Suprapubic skin (tissue), 4 donors: ENCODE measurements around the gene POLR2A. TPM values are rescaled to one million over a fixed set of nuclear protein-coding genes. Genes with fewer than 3 reads are reported as not detected.

ENCODE experiments used
- DNase-seq, 2 donors: peaks; one replicate each; pipeline ENCODE4 v3.0.0-alpha.2; 2019; ENCODE audit warnings: low spot score in 2 of 2
- H3K27ac ChIP-seq: fragments of 200-600 bp; sonication (generic); one replicate; pipeline ENCODE4 v1.5.1; 2019
- H3K27me3 ChIP-seq: fragments of 200-600 bp; sonication (generic); one replicate; pipeline ENCODE4 v1.5.1; 2019
- H3K36me3 ChIP-seq: fragments of 200-600 bp; sonication (generic); one replicate; pipeline ENCODE4 v1.5.1; 2019
- H3K4me1 ChIP-seq: fragments of 200-600 bp; sonication (generic); one replicate; pipeline ENCODE4 v1.5.1; 2019
- H3K4me3 ChIP-seq: fragments of 200-600 bp; sonication (generic); one replicate; pipeline ENCODE4 v1.5.1; 2019; ENCODE audit warnings: mild to moderate bottlenecking
- H3K9me3 ChIP-seq: fragments of 200-600 bp; sonication (generic); one replicate; pipeline ENCODE4 v1.5.1; 2019
- EP300 ChIP-seq: sonication (generic); formaldehyde crosslinking; IDR thresholded peaks from one replicate; pipeline ENCODE4 v1.6.1; 2017; ENCODE audit warnings: antibody characterized with exemption
- POLR2A ChIP-seq, 2 donors: fragments of 450-650 bp; IDR thresholded peaks; one replicate each; pipeline ENCODE4 v1.6.1; 2017; ENCODE audit warnings: antibody characterized with exemption in 2 of 2, mild to moderate bottlenecking in 2 of 2, moderate library complexity in 2 of 2
- POLR2AphosphoS5 ChIP-seq, 3 donors: sonication (generic); formaldehyde crosslinking; IDR thresholded peaks; one replicate each; pipeline ENCODE4 v1.6.1; 2017; ENCODE audit warnings: antibody characterized with exemption in 3 of 3
- WGBS: methylation state at CpG from one replicate; pipeline ENCODE4 v1.1.5; 2018; 5-methylcytosine and 5-hydroxymethylcytosine counted together
- total RNA-seq, 4 donors: library from RNA; depleted of rRNA; stranded (reverse); fragments of >200 nt; gene quantifications; one replicate each; pipeline ENCODE4 v1.1.0, GENCODE V29; 2016
- TF ChIP-seq, protein P1 (sequence below), 2 donors: fragments of 200-600 bp in 1 of 2; fragments of 450-650 bp in 1 of 2; sonication (generic) in 1 of 2; IDR thresholded peaks; one replicate each; pipeline ENCODE4 v1.5.1; 2016 to 2019; ENCODE audit warnings: antibody characterized with exemption in 2 of 2, mild to moderate bottlenecking in 1 of 2, moderate library complexity in 1 of 2

POLR2A gene
- total RNA-seq, 4 donors from 2014 or later = 104 to 194 (median 140) TPM

DNA sequence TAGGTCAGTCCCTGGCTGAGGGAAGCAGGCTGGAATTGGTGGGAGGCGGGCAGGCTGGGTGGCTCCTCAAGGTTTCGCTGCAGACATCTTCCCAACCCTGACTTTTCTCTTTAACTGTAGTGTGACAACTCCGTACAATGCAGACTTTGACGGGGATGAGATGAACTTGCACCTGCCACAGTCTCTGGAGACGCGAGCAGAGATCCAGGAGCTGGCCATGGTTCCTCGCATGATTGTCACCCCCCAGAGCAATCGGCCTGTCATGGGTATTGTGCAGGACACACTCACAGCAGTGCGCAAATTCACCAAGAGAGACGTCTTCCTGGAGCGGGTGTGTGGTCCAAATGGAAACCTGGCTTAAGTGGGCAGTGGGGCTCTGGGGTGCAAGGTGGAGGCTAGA is 15.0 kb downstream of the POLR2A start:
- Histone ChIP-seq H3K27me3 (no peaks in the 10 kb centered on the region), H3K36me3 (peaks cover 85% of the 10 kb centered on the region), H3K27ac (no peak overlapping the region), H3K9me3 (no peaks in the 10 kb centered on the region), H3K4me1 (no peaks in the 10 kb centered on the region), H3K4me3 (no peak overlapping the region)
- TF ChIP-seq EP300 (no peak), POLR2AphosphoS5 (IDR thresholded peaks at IDR 0.05) (no peak), POLR2A (IDR thresholded peaks at IDR 0.05) (no peak)
- TF ChIP-seq, protein P1, sequence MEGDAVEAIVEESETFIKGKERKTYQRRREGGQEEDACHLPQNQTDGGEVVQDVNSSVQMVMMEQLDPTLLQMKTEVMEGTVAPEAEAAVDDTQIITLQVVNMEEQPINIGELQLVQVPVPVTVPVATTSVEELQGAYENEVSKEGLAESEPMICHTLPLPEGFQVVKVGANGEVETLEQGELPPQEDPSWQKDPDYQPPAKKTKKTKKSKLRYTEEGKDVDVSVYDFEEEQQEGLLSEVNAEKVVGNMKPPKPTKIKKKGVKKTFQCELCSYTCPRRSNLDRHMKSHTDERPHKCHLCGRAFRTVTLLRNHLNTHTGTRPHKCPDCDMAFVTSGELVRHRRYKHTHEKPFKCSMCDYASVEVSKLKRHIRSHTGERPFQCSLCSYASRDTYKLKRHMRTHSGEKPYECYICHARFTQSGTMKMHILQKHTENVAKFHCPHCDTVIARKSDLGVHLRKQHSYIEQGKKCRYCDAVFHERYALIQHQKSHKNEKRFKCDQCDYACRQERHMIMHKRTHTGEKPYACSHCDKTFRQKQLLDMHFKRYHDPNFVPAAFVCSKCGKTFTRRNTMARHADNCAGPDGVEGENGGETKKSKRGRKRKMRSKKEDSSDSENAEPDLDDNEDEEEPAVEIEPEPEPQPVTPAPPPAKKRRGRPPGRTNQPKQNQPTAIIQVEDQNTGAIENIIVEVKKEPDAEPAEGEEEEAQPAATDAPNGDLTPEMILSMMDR (IDR thresholded peaks at IDR 0.05) = no peak
- DNase-seq = no peak
- WGBS = 85% methylated on average over 11 of the region's 11 CpGs

DNA sequence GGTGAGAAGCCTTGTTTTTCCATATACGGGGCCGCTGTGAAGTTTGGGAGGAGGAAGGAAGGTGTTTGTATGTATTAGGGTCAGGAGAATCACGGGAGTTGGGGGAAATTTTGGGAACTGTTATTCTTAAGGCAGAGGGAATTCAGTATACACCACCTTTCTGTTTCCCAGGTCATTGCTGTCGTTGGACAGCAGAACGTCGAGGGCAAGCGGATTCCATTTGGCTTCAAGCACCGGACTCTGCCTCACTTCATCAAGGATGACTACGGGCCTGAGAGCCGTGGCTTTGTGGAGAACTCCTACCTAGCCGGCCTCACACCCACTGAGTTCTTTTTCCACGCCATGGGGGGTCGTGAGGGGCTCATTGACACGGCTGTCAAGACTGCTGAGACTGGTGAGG is 17.6 kb downstream of the POLR2A start:
- no peak for DNase-seq
- 81% methylated on average over 14 of the region's 14 CpGs for WGBS
- TF ChIP-seq POLR2A (IDR thresholded peaks at IDR 0.05) (no peak), EP300 (no peak)
- Histone ChIP-seq H3K4me3 (no peak overlapping the region), H3K27ac (no peak overlapping the region), H3K4me1 (no peaks in the 10 kb centered on the region), H3K27me3 (no peaks in the 10 kb centered on the region), H3K9me3 (no peaks in the 10 kb centered on the region), H3K36me3 (peaks cover 100% of the 10 kb centered on the region)

DNA sequence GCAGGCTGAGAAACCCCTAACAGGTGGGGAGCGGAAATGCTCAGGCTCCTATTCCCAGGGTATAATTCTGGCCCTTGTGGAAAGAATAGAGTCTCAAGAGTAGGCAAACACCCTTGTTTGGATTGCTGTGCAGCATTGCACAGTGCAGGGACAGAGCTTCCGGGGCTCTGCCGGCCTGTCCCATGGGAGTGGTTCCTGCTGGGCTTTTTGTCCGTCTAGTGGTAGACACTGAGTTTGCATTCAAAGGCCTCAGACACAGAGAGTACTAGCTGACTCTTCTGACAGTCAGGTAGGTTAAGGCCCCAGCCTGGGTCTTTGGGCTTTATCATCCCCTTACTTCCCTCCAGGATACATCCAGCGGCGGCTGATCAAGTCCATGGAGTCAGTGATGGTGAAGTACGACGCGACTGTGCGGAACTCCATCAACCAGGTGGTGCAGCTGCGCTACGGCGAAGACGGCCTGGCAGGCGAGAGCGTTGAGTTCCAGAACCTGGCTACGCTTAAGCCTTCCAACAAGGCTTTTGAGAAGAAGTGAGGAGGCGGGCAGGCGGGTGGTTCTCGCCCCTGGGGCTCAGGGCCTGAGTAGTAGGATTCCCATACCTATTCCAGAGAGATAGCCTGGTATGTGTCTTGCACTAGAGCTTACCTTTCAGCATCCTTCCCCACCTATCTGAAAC is 18.1 kb downstream of the POLR2A start:
- Histone ChIP-seq H3K4me1 (no peaks in the 10 kb centered on the region), H3K9me3 (no peaks in the 10 kb centered on the region), H3K36me3 (peaks cover 100% of the 10 kb centered on the region), H3K27me3 (no peaks in the 10 kb centered on the region), H3K4me3 (no peak overlapping the region), H3K27ac (no peak overlapping the region)
- WGBS = 90% methylated on average over 16 of the region's 20 CpGs
- TF ChIP-seq POLR2A (IDR thresholded peaks at IDR 0.05) = no peak
- no peak for TF ChIP-seq POLR2AphosphoS5 (IDR thresholded peaks at IDR 0.05)
- TF ChIP-seq EP300 = no peak
- TF ChIP-seq, protein P1 (IDR thresholded peaks at IDR 0.05) = no peak
- no peak for DNase-seq

DNA sequence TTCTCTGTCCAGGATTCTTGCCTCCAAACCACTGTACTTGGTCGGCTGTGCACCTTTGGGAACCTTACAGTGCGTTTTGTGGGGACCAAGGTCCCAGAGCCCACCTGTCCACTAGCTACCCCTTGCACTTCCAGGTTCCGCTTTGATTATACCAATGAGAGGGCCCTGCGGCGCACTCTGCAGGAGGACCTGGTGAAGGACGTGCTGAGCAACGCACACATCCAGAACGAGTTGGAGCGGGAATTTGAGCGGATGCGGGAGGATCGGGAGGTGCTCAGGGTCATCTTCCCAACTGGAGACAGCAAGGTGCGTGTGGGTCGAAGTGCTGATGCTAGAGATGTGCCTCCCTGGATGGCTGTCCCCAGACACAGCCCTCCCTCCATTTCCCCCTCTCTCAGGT is 18.8 kb downstream of the POLR2A start:
- Histone ChIP-seq H3K36me3 (peaks cover 99% of the 10 kb centered on the region), H3K9me3 (no peaks in the 10 kb centered on the region), H3K4me1 (no peaks in the 10 kb centered on the region), H3K27me3 (no peaks in the 10 kb centered on the region), H3K27ac (no peak overlapping the region), H3K4me3 (no peak overlapping the region)
- DNase-seq = no peak
- WGBS = 87% methylated on average over 13 of the region's 14 CpGs
- TF ChIP-seq EP300 = no peak

DNA sequence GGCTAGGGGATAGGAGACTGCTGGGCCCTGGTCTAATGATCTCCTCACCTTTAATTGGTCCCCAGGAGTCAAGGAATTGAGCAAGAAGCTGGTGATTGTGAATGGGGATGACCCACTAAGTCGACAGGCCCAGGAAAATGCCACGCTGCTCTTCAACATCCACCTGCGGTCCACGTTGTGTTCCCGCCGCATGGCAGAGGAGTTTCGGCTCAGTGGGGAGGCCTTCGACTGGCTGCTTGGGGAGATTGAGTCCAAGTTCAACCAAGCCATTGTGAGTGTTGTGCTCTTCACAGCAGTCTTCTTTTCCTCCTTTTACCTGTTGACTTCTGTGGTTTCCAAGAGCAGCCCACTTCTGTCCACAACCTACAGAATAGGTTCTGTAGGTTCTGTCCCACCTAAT is 19.4 kb downstream of the POLR2A start:
- no peaks in the 10 kb centered on the region for H3K4me1 ChIP-seq
- WGBS = 94% methylated on average over 8 of the region's 8 CpGs
- no peaks in the 10 kb centered on the region for H3K9me3 ChIP-seq
- no peaks in the 10 kb centered on the region for H3K27me3 ChIP-seq
- TF ChIP-seq EP300 (no peak), POLR2AphosphoS5 (IDR thresholded peaks at IDR 0.05) (no peak), POLR2A (IDR thresholded peaks at IDR 0.05) (no peak)
- TF ChIP-seq, protein P1 (IDR thresholded peaks at IDR 0.05) = no peak
- peaks cover 99% of the 10 kb centered on the region for H3K36me3 ChIP-seq
- H3K27ac ChIP-seq = no peak overlapping the region
- H3K4me3 ChIP-seq = no peak overlapping the region
- no peak for DNase-seq

DNA sequence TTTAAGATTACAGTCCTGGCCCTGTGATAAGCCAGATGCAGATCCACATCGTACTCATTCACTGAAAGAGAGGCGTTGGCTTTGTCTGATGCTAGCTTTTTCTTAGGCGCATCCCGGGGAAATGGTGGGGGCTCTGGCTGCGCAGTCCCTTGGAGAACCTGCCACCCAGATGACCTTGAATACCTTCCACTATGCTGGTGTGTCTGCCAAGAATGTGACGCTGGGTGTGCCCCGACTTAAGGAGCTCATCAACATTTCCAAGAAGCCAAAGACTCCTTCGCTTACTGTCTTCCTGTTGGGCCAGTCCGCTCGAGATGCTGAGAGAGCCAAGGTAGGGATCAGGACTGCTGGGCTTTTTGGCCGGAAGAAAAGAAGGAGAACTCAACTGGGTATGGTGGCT is 24.0 kb downstream of the POLR2A start:
- WGBS = 73% methylated on average over 9 of the region's 11 CpGs
- Histone ChIP-seq H3K4me1 (no peaks in the 10 kb centered on the region), H3K27me3 (no peaks in the 10 kb centered on the region), H3K9me3 (no peaks in the 10 kb centered on the region), H3K36me3 (peaks cover 99% of the 10 kb centered on the region), H3K27ac (no peak overlapping the region), H3K4me3 (no peak overlapping the region)
- TF ChIP-seq, protein P1 (IDR thresholded peaks at IDR 0.05) = no peak
- TF ChIP-seq POLR2AphosphoS5 (IDR thresholded peaks at IDR 0.05) (no peak), POLR2A (IDR thresholded peaks at IDR 0.05) (no peak), EP300 (no peak)
- DNase-seq = no peak
